Measurements from ENCODE around the gene ZNF385B.

ZNF385B gene

DNA sequence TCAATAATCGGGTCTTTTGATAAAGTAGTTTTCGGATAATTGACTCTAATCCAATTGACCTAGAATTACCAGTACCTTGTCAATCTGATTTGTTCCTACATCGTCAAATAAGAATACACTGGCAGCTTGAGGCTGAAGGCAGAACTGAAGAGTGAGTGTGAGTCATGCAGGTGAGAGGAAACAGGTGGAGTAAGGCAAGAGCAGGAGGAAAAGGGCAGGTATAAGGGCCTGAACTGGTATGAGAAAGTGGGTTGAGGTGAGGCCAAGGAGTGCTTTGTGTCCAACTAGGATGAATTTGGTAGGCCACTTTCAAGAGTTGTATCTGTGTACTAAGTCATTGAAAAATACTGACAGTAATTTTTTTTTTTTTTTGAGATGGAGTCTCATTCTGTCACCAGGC is 186.0 kb downstream of the ZNF385B start:
- POLR2A ChIA-PET: no interaction called here
- no peak overlapping the region for H3K4me3 ChIP-seq (ENCODE audit: low read depth, low read length)

DNA sequence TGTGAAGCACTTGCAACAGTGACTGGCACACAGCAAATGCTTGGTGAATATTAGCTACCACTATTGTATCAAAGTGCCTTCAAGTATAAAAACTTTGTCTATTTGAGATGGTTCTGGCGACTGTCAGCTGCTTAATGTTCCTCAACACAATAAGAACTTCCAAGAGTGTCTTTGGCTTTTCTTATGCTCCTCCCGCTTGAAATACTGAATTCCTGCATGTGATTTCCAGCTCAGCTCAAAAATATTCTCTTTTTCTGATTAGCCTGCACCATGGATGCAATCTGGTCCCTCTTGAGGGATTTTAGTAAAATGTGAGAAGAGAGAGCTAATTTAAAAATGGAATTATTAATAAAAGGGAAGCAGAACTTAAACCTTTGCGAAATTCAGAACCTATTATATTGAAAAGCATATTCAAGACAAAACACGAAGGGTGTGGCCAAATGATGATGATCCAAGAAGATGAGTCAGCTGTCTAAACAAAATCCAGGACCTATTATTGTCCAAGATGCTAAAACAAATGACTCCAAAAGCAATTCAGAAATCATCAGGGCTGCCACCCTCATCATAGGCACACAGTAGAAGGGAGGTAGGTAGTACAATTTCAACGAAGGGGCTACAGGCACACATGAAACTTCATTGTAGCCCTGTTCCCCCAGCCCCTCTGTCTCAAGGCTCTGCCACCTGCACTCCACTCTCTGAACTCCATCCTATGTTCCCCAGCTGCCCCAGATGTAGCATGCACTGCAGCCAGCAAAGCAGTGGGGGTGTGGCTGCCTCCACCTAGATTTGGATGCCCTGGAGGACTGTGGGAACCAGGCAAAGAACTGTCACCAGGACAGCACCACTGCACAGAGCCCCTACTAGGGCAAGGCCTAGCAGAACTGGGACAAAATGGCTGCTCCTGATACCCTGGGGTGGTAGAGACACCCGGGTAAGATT is 190.1 kb downstream of the ZNF385B start:
- Histone ChIP-seq H3K4me1 (ENCODE audit: control insufficient read depth, insufficient read depth, low read length) (no peaks in the 10 kb centered on the region), H3K36me3 (ENCODE audit: control insufficient read depth in 2 of 2, insufficient read depth in 1 of 2, low read length in 2 of 2) (no peaks in the 10 kb centered on the region), H3K4me3 (ENCODE audit: low read depth, low read length) (no peak overlapping the region), H3K9me3 (ENCODE audit: control insufficient read depth, insufficient read depth, low read depth, low read length) (no peaks in the 10 kb centered on the region), H3K27ac (ENCODE audit: extremely low read depth, low read depth, low read length) (no peak overlapping the region)
- CTCF ChIA-PET: no interaction called here
- TF ChIP-seq ZNF394 (tag by site-specific recombination; IDR thresholded peaks at IDR 0.05; ENCODE audit: borderline replicate concordance): no peak
- TF ChIP-seq ZNF664 (tag by site-specific recombination; IDR thresholded peaks at IDR 0.05): peak; percentile 33; the same call in 1 of the 2 replicates
- no peak for TF ChIP-seq ZNF585B (tag by site-specific recombination; IDR thresholded peaks at IDR 0.05)
- POLR2A ChIA-PET: no interaction called here

More for the DNA sequence above, 186.0 kb downstream of the ZNF385B start:
- Histone ChIP-seq H3K9me3 (ENCODE audit: control insufficient read depth, insufficient read depth, low read depth, low read length) (no peaks in the 10 kb centered on the region), H3K36me3 (ENCODE audit: control insufficient read depth in 2 of 2, insufficient read depth in 1 of 2, low read length in 2 of 2) (no peaks in the 10 kb centered on the region), H3K4me1 (ENCODE audit: control insufficient read depth, insufficient read depth, low read length) (peaks cover 7% of the 10 kb centered on the region), H3K27ac (ENCODE audit: extremely low read depth, low read depth, low read length) (no peak overlapping the region)
- CTCF ChIA-PET: no interaction called here
- TF ChIP-seq ZFP37 (tag by site-specific recombination; IDR thresholded peaks at IDR 0.05) (no peak), ZNF843 (tag by site-specific recombination; IDR thresholded peaks at IDR 0.05) (no peak), ZNF23 (tag by site-specific recombination; IDR thresholded peaks at IDR 0.05; ENCODE audit: borderline replicate concordance) (no peak), ZNF19 (tag by site-specific recombination; IDR thresholded peaks at IDR 0.05; ENCODE audit: low read depth) (no peak), ZNF112 (tag by site-specific recombination; IDR thresholded peaks at IDR 0.05) (no peak), HOXA7 (CRISPR knock-in tag; IDR thresholded peaks at IDR 0.05; ENCODE audit: borderline replicate concordance) (no peak), KLF1 (tag by site-specific recombination; IDR thresholded peaks at IDR 0.05) (no peak)
- TF ChIP-seq, protein P1, sequence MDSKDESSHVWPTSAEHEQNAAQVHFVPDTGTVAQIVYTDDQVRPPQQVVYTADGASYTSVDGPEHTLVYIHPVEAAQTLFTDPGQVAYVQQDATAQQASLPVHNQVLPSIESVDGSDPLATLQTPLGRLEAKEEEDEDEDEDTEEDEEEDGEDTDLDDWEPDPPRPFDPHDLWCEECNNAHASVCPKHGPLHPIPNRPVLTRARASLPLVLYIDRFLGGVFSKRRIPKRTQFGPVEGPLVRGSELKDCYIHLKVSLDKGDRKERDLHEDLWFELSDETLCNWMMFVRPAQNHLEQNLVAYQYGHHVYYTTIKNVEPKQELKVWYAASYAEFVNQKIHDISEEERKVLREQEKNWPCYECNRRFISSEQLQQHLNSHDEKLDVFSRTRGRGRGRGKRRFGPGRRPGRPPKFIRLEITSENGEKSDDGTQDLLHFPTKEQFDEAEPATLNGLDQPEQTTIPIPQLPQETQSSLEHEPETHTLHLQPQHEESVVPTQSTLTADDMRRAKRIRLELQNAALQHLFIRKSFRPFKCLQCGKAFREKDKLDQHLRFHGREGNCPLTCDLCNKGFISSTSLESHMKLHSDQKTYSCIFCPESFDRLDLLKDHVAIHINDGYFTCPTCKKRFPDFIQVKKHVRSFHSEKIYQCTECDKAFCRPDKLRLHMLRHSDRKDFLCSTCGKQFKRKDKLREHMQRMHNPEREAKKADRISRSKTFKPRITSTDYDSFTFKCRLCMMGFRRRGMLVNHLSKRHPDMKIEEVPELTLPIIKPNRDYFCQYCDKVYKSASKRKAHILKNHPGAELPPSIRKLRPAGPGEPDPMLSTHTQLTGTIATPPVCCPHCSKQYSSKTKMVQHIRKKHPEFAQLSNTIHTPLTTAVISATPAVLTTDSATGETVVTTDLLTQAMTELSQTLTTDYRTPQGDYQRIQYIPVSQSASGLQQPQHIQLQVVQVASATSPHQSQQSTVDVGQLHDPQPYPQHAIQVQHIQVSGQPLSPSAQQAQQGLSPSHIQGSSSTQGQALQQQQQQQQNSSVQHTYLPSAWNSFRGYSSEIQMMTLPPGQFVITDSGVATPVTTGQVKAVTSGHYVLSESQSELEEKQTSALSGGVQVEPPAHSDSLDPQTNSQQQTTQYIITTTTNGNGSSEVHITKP (tag by site-specific recombination; IDR thresholded peaks at IDR 0.05): no peak
- TF ChIP-seq, protein P2, sequence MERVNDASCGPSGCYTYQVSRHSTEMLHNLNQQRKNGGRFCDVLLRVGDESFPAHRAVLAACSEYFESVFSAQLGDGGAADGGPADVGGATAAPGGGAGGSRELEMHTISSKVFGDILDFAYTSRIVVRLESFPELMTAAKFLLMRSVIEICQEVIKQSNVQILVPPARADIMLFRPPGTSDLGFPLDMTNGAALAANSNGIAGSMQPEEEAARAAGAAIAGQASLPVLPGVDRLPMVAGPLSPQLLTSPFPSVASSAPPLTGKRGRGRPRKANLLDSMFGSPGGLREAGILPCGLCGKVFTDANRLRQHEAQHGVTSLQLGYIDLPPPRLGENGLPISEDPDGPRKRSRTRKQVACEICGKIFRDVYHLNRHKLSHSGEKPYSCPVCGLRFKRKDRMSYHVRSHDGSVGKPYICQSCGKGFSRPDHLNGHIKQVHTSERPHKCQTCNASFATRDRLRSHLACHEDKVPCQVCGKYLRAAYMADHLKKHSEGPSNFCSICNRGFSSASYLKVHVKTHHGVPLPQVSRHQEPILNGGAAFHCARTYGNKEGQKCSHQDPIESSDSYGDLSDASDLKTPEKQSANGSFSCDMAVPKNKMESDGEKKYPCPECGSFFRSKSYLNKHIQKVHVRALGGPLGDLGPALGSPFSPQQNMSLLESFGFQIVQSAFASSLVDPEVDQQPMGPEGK (tag by site-specific recombination; IDR thresholded peaks at IDR 0.05): no peak

DNA sequence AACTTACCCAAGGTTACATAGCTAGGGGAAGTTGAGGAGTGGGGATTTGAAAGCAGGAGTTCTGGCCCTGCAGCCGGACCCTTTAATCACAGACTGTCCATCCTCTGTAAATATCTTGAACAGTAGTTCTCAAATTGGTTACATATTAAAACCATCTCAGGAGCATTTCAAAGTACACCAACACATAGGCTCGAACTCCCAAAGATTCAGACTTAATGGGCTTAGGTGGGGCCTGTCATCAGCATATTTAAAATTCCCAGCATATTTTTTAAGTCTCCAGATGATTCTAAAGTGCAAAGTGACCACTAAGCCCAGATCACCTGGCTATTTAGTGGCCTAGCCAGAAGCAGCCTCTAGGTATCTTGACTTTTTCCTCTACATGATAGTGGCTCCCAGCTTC is 192.2 kb downstream of the ZNF385B start:
- Histone ChIP-seq H3K27ac (ENCODE audit: extremely low read depth, low read depth, low read length) (no peak overlapping the region), H3K4me1 (ENCODE audit: control insufficient read depth, insufficient read depth, low read length) (no peaks in the 10 kb centered on the region), H3K9me3 (ENCODE audit: control insufficient read depth, insufficient read depth, low read depth, low read length) (no peaks in the 10 kb centered on the region), H3K36me3 (ENCODE audit: control insufficient read depth in 2 of 2, insufficient read depth in 1 of 2, low read length in 2 of 2) (no peaks in the 10 kb centered on the region), H3K4me3 (ENCODE audit: low read depth, low read length) (no peak overlapping the region)
- CTCF ChIA-PET: no interaction called here
- POLR2A ChIA-PET: no interaction called here
- TF ChIP-seq ZNF140 (tag by site-specific recombination; IDR thresholded peaks at IDR 0.05) (no peak), ZNF211 (tag by site-specific recombination; IDR thresholded peaks at IDR 0.05; ENCODE audit: low read depth) (no peak), ZNF202 (tag by site-specific recombination; IDR thresholded peaks at IDR 0.05; ENCODE audit: borderline replicate concordance) (no peak), ZNF670 (tag by site-specific recombination; IDR thresholded peaks at IDR 0.05; ENCODE audit: low read depth) (no peak), KLF10 (tag by site-specific recombination; IDR thresholded peaks at IDR 0.05) (no peak), ZNF629 (tag by site-specific recombination; IDR thresholded peaks at IDR 0.05) (no peak)
- TF ChIP-seq, protein P3, sequence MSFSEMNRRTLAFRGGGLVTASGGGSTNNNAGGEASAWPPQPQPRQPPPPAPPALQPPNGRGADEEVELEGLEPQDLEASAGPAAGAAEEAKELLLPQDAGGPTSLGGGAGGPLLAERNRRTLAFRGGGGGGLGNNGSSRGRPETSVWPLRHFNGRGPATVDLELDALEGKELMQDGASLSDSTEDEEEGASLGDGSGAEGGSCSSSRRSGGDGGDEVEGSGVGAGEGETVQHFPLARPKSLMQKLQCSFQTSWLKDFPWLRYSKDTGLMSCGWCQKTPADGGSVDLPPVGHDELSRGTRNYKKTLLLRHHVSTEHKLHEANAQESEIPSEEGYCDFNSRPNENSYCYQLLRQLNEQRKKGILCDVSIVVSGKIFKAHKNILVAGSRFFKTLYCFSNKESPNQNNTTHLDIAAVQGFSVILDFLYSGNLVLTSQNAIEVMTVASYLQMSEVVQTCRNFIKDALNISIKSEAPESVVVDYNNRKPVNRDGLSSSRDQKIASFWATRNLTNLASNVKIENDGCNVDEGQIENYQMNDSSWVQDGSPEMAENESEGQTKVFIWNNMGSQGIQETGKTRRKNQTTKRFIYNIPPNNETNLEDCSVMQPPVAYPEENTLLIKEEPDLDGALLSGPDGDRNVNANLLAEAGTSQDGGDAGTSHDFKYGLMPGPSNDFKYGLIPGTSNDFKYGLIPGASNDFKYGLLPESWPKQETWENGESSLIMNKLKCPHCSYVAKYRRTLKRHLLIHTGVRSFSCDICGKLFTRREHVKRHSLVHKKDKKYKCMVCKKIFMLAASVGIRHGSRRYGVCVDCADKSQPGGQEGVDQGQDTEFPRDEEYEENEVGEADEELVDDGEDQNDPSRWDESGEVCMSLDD (tag by site-specific recombination; IDR thresholded peaks at IDR 0.05): no peak
- TF ChIP-seq, protein P4, sequence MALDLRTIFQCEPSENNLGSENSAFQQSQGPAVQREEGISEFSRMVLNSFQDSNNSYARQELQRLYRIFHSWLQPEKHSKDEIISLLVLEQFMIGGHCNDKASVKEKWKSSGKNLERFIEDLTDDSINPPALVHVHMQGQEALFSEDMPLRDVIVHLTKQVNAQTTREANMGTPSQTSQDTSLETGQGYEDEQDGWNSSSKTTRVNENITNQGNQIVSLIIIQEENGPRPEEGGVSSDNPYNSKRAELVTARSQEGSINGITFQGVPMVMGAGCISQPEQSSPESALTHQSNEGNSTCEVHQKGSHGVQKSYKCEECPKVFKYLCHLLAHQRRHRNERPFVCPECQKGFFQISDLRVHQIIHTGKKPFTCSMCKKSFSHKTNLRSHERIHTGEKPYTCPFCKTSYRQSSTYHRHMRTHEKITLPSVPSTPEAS (tag by site-specific recombination; IDR thresholded peaks at IDR 0.05): no peak
